OCI-LY7 (cell line): ENCODE measurements around the gene SH3PXD2A.

Experiments
- EZH2phosphoT487 ChIP-seq: fragments of 200-600 bp; sonication (generic); IDR thresholded peaks from 2 replicates; pipeline ENCODE4 v1.6.1; 2018; ENCODE audit warnings: low read depth, borderline replicate concordance, mild to moderate bottlenecking, mixed run types, antibody characterized with exemption, low read length, moderate library complexity, mixed read lengths
- TF ChIP-seq, protein P1 (sequence below): fragments of 200-600 bp; sonication (generic); conservative IDR thresholded peaks from 2 replicates; pipeline ENCODE4 v1.5.1; 2014; ENCODE audit warnings: mild to moderate bottlenecking, antibody characterized with exemption, low read length, moderate library complexity, mixed read lengths

- TF ChIP-seq, protein P1, sequence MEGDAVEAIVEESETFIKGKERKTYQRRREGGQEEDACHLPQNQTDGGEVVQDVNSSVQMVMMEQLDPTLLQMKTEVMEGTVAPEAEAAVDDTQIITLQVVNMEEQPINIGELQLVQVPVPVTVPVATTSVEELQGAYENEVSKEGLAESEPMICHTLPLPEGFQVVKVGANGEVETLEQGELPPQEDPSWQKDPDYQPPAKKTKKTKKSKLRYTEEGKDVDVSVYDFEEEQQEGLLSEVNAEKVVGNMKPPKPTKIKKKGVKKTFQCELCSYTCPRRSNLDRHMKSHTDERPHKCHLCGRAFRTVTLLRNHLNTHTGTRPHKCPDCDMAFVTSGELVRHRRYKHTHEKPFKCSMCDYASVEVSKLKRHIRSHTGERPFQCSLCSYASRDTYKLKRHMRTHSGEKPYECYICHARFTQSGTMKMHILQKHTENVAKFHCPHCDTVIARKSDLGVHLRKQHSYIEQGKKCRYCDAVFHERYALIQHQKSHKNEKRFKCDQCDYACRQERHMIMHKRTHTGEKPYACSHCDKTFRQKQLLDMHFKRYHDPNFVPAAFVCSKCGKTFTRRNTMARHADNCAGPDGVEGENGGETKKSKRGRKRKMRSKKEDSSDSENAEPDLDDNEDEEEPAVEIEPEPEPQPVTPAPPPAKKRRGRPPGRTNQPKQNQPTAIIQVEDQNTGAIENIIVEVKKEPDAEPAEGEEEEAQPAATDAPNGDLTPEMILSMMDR = no peak
- no peak for TF ChIP-seq EZH2phosphoT487
Measured at GRCh38 chr10:103715430-103715829, 139.9 kb downstream of the SH3PXD2A start.
